Activated CD8-positive, alpha-beta memory T cell treated with anti-CD3 and anti-CD28 coated beads, Interleukin-2, amount 50 U/mL, for 1 hour (primary cell): ENCODE results near the gene NUDT8.
"Not testable (repeated sequence)": the region's sequence is repeated elsewhere in the genome, so short reads cannot be mapped to it uniquely, and the experiment has no call there.

Experiments
- DNase-seq: peaks from one replicate; pipeline ENCODE4 v3.0.0-alpha.2; 2020; ENCODE audit errors: extremely low read depth

The NUDT8 gene

GRCh38 chr11:67613313-67613959, 16.3 kb downstream of the NUDT8 start:
- DNase-seq: no peak

- DNase-seq: no peak
These were observed 17.0 kb downstream of the NUDT8 start for GRCh38 chr11:67612751-67613150.

GRCh38 chr11:67611704-67612587, 17.8 kb downstream of the NUDT8 start:
- no peak for DNase-seq

GRCh38 chr11:67611165-67611564, 18.6 kb downstream of the NUDT8 start:
- no peak for DNase-seq

GRCh38 chr11:67610302-67610868, 19.4 kb downstream of the NUDT8 start:
- DNase-seq: no peak

GRCh38 chr11:67609316-67609715, 20.4 kb downstream of the NUDT8 start:
- no peak for DNase-seq

GRCh38 chr11:67608486-67608885, 21.3 kb downstream of the NUDT8 start:
- no peak for DNase-seq

- no peak for DNase-seq
These were observed 22.2 kb downstream of the NUDT8 start for GRCh38 chr11:67607507-67607906.

GRCh38 chr11:67606492-67607295, 23.0 kb downstream of the NUDT8 start, which contains the start of gene NDUFV1:
TSS of gene NDUFV1 (plus strand) at chr11:67606936. CDS start at chr11:67607005, 69 bp downstream.
- peak; percentile 85 for DNase-seq

- DNase-seq: no peak
These were observed 23.6 kb downstream of the NUDT8 start for GRCh38 chr11:67606093-67606491.

- DNase-seq: no peak
These were observed 24.3 kb downstream of the NUDT8 start for GRCh38 chr11:67605231-67606011.

GRCh38 chr11:67604815-67605214, 24.9 kb downstream of the NUDT8 start:
- DNase-seq: no peak

- DNase-seq: not testable (repeated sequence)
These were observed 25.6 kb downstream of the NUDT8 start for GRCh38 chr11:67604119-67604518.

GRCh38 chr11:67601098-67601497, 28.6 kb downstream of the NUDT8 start:
- no peak for DNase-seq

GRCh38 chr11:67600324-67601029, 29.3 kb downstream of the NUDT8 start:
- DNase-seq: no peak

- DNase-seq: no peak
These were observed 30.6 kb downstream of the NUDT8 start for GRCh38 chr11:67599149-67599548.

- not testable (repeated sequence) for DNase-seq
These were observed 31.8 kb downstream of the NUDT8 start for GRCh38 chr11:67597963-67598362.

GRCh38 chr11:67597458-67597857, 32.3 kb downstream of the NUDT8 start:
- not testable (repeated sequence) for DNase-seq

- DNase-seq: no peak
These were observed 32.9 kb downstream of the NUDT8 start for GRCh38 chr11:67596753-67597300.

- no peak for DNase-seq
These were observed 35.3 kb downstream of the NUDT8 start for GRCh38 chr11:67594480-67594879.
